NCI-H1048 (cell line): ENCODE results near the gene ANLN.
"Not testable (repeated sequence)": the region's sequence is repeated elsewhere in the genome, so short reads cannot be mapped to it uniquely, and the experiment has no call there.

ENCODE experiments used
- DNase-seq: peaks from one replicate; lab custom pipeline; 2025; lab: John Stamatoyannopoulos, UW

The ANLN gene

GRCh38 chr7:36468370-36469101 is 78.9 kb downstream of the ANLN start:
- DNase-seq = no peak

- no peak for DNase-seq
Measured at GRCh38 chr7:36469236-36469635, 79.6 kb downstream of the ANLN start.

- DNase-seq = no peak
Measured at GRCh38 chr7:36472141-36472729, 82.6 kb downstream of the ANLN start.

GRCh38 chr7:36473454-36474282 is 84.0 kb downstream of the ANLN start:
- DNase-seq = peak; percentile 42

- DNase-seq = no peak
Measured at GRCh38 chr7:36474283-36475010, 84.8 kb downstream of the ANLN start.

GRCh38 chr7:36475011-36475342 is 85.3 kb downstream of the ANLN start:
- no peak for DNase-seq

- no peak for DNase-seq
Measured at GRCh38 chr7:36475381-36475780, 85.7 kb downstream of the ANLN start.

GRCh38 chr7:36478745-36479144 is 89.1 kb downstream of the ANLN start:
- DNase-seq = no peak

- DNase-seq = not testable (repeated sequence)
Measured at GRCh38 chr7:36483853-36484252, 94.2 kb downstream of the ANLN start.

GRCh38 chr7:36484265-36484664 is 94.6 kb downstream of the ANLN start:
- no peak for DNase-seq

GRCh38 chr7:36486336-36486735 is 96.7 kb downstream of the ANLN start:
- no peak for DNase-seq

GRCh38 chr7:36487756-36488336 is 98.2 kb downstream of the ANLN start:
- no peak for DNase-seq

- DNase-seq = not testable (repeated sequence)
Measured at GRCh38 chr7:36488672-36489071, 99.0 kb downstream of the ANLN start.

GRCh38 chr7:36490419-36490830 is 100.8 kb downstream of the ANLN start:
- DNase-seq = no peak

- DNase-seq = no peak
Measured at GRCh38 chr7:36491317-36491716, 101.7 kb downstream of the ANLN start.

GRCh38 chr7:36496576-36496975 is 106.9 kb downstream of the ANLN start:
- DNase-seq = no peak

GRCh38 chr7:36497176-36497575 is 107.5 kb downstream of the ANLN start:
- not testable (repeated sequence) for DNase-seq

- no peak for DNase-seq
Measured at GRCh38 chr7:36497775-36498174, 108.1 kb downstream of the ANLN start.
